ENCODE data around the gene TEAD1.

Gene TEAD1

GRCh38 chr11:12835286-12835685, 161.1 kb downstream of the TEAD1 start:
- TF ChIP-seq CTCF (IDR thresholded peaks at IDR 0.05; ENCODE audit: borderline replicate concordance, control extremely low read depth, extremely low read depth, insufficient read depth, missing control alignments) = no peak
- in situ Hi-C loops (cut with MboI; ENCODE audit: low sequenced_read_pairs, unreplicated experiment) = no loop called here

GRCh38 chr11:12838463-12839123, 164.4 kb downstream of the TEAD1 start:
- no peak for TF ChIP-seq CTCF (IDR thresholded peaks at IDR 0.05; ENCODE audit: borderline replicate concordance, control extremely low read depth, extremely low read depth, insufficient read depth, missing control alignments)
- in situ Hi-C loops (cut with MboI; ENCODE audit: low sequenced_read_pairs, unreplicated experiment) = no loop called here
- no peak for DNase-seq (ENCODE audit: low spot score)

More at GRCh38 chr11:12835286-12835685, 161.1 kb downstream of the TEAD1 start:
- no peak for DNase-seq (ENCODE audit: low spot score)

- TF ChIP-seq CTCF (IDR thresholded peaks at IDR 0.05; ENCODE audit: borderline replicate concordance, control extremely low read depth, extremely low read depth, insufficient read depth, missing control alignments) = no peak
- in situ Hi-C loops (cut with MboI; ENCODE audit: low sequenced_read_pairs, unreplicated experiment) = no loop called here
- no peak for DNase-seq (ENCODE audit: low spot score)
Observed at GRCh38 chr11:12840871-12841660, 166.8 kb downstream of the TEAD1 start.

GRCh38 chr11:12841946-12842630, 167.9 kb downstream of the TEAD1 start:
- no peak for DNase-seq (ENCODE audit: low spot score)

GRCh38 chr11:12842933-12843636, 168.9 kb downstream of the TEAD1 start:
- no peak for DNase-seq (ENCODE audit: low spot score)
- in situ Hi-C loops (cut with MboI; ENCODE audit: low sequenced_read_pairs, unreplicated experiment) = no loop called here
- TF ChIP-seq CTCF (IDR thresholded peaks at IDR 0.05; ENCODE audit: borderline replicate concordance, control extremely low read depth, extremely low read depth, insufficient read depth, missing control alignments) = no peak

More at GRCh38 chr11:12841946-12842630, 167.9 kb downstream of the TEAD1 start:
- TF ChIP-seq CTCF (IDR thresholded peaks at IDR 0.05; ENCODE audit: borderline replicate concordance, control extremely low read depth, extremely low read depth, insufficient read depth, missing control alignments) = no peak
- in situ Hi-C loops (cut with MboI; ENCODE audit: low sequenced_read_pairs, unreplicated experiment) = no loop called here

- in situ Hi-C loops (cut with MboI; ENCODE audit: low sequenced_read_pairs, unreplicated experiment) = no loop called here
- DNase-seq (ENCODE audit: low spot score) = no peak
- TF ChIP-seq CTCF (IDR thresholded peaks at IDR 0.05; ENCODE audit: borderline replicate concordance, control extremely low read depth, extremely low read depth, insufficient read depth, missing control alignments) = no peak
Observed at GRCh38 chr11:12845163-12845562, 170.9 kb downstream of the TEAD1 start.
